Globus pallidus (tissue), 1 donor: ENCODE results near the gene C18orf32.
"Not testable (repeated sequence)": the region's sequence is repeated elsewhere in the genome, so short reads cannot be mapped to it uniquely, and the experiment has no call there.

Experiments used
- DNase-seq: peaks from one replicate; pipeline ENCODE4 v3.0.0-alpha.2; 2015; ENCODE audit warnings: low spot score

C18orf32 gene

DNA sequence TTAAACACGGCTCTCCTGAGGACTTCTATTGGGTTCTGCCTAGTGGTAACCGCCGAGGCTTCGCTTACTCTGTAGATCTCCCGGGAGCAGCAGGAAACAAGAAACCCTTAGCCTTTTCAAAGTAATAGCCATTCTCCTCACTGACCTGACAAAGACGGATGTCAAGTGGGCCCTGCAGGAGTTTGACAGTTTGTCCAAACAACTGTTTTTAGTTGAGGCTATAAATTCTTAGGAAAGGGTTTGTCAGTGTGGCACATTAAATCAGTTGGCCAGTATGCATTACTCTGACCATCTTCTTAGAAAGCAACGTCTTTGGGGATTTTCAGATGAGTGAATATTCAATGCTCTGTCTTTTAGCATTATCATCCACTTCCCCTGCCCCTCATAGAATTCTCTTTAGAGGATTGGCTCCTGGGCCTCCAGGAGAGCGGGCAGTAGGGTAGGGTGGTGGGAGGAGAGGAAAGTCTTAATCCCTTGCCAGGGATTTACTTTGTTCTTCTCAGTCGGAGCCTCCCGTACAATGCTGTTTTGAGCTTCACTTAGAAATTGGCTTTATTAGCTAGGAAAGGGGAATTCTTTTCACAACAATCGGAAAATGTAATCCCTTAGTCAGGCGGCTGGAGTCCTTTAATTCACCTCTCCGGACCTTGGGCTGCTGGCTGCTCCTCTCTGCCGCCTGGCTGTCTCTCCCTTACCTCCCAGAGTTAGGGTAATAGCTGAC, 13.3 kb upstream of the C18orf32 start:
- no peak for DNase-seq

DNA sequence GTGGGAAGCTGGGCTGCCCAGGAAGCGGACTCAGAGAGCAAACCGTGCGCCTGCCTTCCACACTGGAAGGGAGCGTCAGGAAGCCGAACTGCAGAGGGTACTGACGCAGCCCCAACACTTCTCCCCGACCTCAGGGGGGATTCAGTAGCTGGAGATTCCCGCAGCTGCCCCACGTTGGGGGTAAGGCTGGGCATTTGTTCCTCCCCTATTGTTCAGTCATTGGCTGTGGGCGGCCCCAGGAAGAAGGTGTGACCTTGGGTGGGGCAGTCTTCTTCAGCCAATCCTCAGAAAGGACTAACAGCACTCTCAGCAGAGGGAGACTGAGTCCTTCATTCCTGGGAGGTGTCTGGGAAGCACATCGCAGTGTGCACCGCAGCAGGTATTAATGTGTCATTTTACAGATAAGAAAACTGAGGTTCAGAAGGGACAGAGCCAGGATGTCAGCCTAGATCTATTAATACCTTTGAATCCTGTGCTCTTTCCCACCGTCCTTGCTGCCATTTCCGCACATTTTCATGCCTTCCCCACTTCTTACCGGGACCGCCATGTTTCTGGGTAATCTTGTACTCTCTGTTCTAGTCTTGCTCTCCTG, 12.1 kb upstream of the C18orf32 start:
- DNase-seq, result no peak

DNA sequence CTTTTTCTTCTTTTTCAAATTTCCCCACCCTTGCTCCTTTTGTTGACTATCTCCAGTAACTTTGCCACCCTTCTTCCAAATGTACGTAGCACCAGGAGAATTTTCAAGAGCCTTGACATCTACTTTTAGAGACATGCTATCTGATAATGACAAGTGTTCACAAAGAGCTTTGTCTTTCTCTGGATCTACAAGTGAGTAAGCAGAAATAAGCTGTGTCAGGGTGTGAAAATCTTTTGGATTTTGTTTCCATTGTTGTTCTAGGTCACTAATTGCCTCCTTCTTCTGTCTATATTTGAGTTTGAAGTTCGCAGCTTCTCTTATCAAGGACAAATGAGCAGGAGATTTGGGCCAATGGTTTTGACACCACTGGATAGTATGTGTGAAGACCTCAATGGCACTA, 8.4 kb upstream of the C18orf32 start:
- DNase-seq, result no peak

DNA sequence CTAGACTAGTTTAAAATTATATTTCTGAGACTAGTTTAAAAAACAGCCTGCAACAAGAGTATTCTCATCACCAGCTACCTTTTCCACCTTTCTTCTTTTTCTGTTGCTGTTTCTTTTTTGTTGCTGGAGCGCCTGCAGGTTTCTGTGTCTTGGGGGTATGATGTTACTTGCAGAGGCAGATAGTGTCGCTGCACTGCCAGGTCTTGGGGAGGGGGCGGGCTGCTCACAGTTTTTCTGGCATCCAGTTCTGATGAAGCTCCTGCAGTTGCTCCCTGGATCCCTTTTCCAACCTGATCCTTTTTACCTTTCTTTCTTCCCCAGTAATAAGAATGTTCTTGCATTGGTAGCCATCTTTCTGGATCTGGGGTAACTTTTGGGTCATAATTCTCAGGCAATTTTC, 8.0 kb upstream of the C18orf32 start:
- DNase-seq, result no peak

DNA sequence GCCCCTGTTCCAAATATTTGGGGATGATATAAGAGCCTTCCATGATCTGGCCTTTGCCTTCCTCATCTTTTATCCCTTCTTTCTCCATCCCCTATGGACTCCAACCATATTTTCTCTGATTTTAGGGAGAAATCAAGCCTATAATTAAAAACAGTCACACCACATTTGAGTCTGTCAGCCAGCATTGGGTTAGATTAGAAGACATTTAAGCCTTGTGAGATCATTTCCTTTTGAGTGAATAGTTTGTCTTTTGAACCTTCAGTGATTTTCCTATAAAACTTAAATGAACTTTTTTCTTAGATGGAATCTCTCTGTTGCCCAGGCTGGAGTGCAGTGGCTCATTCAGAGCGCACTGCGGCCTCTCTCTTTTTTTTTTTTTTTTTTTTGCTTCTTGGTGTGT, 7.6 kb upstream of the C18orf32 start:
- no peak for DNase-seq

- no peak for DNase-seq
These were observed 5.6 kb upstream of the C18orf32 start for GRCh38 chr18:49492694-49493033.

- peak; percentile 95 for DNase-seq
These were observed 5.0 kb upstream of the C18orf32 start, which contains the start of gene RPL17 for GRCh38 chr18:49491857-49492693. TSS of gene RPL17 (minus strand) at chr18:49492465.

- DNase-seq, result no peak
These were observed 4.5 kb upstream of the C18orf32 start for GRCh38 chr18:49491534-49491856.

DNA sequence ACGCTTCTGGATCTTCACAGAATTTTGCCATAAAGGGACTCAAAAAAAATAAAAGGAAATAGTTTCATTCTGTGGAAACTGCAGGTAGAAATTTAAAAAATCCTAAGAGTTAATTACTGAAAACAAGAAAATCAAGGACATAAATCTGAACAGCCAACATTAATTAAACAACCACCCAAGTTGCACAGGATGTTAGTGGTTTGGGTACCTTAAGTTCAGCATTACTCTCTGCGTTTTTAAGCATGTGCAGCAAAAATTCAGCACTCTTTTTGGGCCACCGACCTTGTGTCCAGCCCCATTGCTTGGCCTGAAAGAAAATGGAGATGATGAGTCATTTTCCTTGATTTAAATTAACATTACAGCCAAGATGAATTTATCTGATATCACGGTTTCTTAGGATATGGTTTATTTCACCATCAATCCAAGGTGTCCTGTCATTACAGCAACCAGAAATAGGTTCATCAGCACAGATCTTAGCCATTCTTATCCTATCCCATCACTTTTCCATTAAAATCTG, 3.3 kb upstream of the C18orf32 start:
- DNase-seq, result no peak

DNA sequence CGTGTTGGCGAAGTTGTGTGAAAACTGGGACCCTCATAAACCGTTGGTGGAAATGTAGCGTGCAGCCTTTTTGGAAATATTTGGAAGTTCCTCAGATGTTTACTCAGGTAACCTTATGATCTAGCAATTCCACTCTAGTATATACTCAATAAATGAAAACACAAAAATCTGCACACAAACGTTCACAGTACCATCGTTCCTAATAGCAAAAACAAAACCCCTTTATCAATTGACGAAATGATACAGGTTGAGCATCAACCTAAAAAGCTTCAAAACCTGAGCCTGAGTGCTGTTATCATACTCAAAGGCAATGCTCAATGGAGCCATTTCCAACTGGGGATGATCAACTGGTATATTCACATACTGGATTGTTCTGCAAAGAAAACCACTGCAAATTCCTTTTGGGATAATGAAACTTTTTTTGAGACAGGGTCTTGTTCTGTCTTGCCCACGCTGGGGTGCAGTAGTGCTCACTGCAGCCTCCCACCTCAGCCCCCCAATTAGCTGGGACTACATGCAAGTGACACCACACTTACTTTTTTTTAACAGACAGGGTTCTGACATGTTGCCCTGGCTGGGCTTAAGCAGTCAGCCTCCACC, 777 bp upstream of the C18orf32 start:
- DNase-seq, result no peak

DNA sequence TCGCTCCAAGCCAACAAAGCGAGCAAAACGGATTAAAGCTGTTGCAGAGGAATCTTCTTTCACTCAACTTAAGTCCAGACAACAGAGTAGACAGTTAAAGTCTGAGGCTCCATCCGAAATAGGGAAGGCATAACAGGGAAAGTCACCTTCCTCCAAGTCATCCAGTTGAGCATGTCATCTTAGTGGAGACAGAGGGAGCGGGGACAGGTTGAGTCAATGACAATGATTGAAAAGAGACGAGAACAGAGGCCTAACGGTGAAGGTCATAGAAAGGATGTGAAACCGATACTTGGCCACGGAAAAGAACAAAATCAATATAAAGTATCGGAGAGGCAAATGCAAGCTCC, 455 bp downstream of the C18orf32 start:
- DNase-seq, result no peak

- DNase-seq, result no peak
These were observed 900 bp downstream of the C18orf32 start for GRCh38 chr18:49486134-49486533.

DNA sequence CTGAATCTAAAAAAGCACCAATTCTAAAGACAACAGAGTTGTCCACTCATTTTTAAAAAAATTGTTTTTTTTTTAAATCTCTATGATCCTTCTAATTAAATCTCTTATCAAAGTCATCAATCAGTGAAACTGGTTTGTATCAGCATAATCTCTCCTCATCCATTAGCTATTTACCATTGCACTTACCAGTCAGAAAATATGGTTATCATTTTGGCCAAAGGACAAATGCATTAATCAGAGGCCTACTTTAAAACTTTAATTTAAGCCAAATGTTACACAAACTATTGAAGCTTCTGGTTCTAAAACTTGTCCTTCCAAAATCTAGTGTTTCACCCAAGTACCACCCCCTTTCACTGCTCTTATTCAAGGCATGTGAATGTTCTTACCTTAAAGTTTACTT, 3.8 kb downstream of the C18orf32 start:
- DNase-seq, result no peak

DNA sequence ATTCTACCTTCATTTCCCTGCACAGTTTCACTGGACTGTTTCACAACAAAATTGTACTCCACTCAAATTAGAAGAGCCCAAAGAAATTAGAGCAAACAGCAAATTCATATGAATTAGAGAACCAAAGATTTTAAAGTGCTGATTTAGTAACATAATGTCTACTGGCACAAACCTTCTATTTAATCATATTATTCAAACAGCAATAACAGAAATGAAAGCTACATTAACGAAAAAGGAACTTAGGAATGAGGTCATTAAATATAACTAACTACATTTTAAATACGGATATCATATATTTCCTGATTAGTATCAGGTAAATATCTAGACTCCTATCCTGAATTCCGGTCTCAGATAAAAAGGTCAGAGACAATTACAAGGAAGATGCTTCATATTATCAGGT, 5.1 kb downstream of the C18orf32 start:
- no peak for DNase-seq

DNA sequence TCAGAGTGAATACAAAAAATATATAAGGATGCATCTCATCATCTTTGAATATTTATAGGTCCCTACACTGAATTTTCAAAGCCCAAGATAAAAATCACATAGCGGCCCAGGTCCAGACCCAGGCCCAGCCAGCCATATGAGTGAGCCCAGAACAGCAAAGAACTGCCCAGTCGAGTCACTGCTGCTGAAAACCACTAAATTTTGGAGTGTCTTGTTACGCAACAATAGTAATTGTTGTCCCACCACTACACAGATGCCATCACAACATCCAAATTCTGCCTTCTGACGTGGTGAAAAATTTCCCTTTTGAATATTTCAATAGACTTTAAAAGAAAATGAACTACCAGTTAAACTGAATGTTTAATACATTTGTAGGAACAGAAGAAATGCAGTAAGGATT, 5.7 kb downstream of the C18orf32 start:
- DNase-seq, result no peak

- no peak for DNase-seq
These were observed 7.5 kb downstream of the C18orf32 start for GRCh38 chr18:49479381-49480137.

DNA sequence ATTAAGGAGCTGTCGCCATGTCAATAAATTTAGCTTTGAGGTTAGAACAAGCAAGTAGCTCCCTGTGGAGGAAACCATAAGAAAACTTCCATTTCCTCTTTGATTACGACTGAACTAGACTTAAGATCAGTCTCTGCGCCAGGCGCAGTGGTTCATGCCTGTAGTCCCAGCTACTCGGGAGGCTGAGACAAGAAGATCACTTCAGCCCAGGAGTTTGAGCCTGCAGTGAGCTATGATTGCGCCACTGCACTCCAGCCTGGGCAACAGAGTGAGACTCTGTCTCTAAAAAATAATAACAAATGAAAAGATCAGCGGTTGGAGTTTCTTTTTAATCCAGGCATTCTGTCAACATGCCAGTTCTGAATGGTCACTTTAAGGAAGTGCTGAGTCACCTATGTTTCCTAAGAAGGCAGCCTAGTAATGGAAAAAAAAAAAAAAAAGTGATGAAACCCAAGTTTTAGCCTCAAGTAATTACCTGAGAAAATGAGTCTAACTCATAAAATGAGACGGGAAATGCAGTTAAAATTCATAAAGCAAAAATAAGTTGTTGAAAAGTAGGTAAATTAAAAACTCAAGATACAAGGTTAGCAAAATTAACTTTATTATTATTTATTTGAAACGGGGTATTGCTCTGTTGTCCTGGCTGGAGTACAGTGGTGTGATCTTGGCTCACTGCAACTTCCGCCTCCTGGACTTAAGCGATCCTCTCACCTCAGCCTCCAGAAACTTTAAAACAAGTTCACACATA, 10.2 kb downstream of the C18orf32 start:
- DNase-seq, result peak; percentile 28

GRCh38 chr18:49474935-49475334, 12.1 kb downstream of the C18orf32 start:
- not testable (repeated sequence) for DNase-seq

DNA sequence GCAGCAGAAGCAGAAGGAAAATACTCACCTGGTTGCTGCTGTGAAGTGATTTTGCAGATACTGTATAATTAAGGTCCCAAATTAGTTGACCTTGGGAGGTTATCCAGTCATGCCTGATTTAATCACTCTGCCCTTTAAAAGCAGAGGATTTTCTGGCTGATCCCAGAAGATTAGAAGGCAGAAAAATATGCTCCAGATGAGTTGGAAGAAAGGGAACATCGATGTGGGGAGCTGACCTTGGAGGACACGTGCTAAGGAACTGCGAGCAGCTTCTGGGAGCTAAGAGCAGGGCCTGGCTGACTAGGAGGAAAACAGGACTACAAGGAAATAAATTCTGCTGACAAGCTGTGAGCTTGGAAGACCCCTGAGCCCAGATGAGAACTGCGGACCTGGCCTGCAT, 13.3 kb downstream of the C18orf32 start:
- DNase-seq, result no peak

DNA sequence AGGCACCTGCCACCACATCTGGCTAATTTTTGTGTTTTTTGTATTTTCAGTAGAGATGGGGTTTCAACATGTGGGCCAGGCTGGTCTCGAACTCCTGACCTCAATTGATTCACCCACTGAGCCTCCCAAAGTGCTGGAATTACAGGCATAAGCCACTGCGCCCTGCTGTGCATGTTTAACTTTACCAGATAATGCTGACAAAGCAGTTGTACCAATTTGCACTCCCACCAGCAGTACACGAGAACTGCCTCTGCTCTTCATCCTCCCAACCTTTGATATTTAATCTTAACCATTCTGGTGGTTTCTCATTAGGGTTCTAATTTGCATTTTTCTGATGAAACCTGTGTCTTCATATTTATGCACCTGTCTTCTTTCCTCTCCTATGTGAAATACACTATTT, 14.6 kb downstream of the C18orf32 start:
- DNase-seq, result no peak

- DNase-seq, result no peak
These were observed 15.5 kb downstream of the C18orf32 start for GRCh38 chr18:49471532-49471931.
